NCI-H146 treated with DMSO at 0.1 percent for 48 hours (cell line): Measurements from ENCODE around the gene KLHL21.
A peak's percentile ranks its signal among the peaks of the same experiment; 100 is the strongest.

ENCODE experiments used
- DNase-seq: peaks from one replicate; lab custom pipeline; 2025; ENCODE audit not compliant: unreplicated experiment; lab: John Stamatoyannopoulos, UW

KLHL21 gene

DNA sequence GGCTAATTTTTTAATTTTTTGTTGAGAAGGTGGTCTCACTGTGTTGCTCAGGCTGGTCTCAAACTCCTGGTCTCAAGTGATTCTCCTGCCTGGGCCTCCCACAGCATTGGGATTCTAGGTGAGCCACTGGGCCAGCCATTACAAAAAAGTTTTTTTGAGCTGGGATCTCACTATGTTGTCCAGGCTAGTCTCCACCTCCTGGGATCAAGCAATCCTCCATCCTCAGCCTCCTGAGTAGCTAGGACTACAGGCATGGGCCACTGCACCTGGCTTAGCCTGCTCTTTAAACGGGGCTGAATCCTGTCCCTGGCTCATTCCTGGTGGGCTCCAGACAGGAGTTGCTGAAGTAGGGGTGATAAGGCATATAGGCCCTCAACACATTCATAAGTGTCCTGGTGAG, 45.1 kb downstream of the KLHL21 start:
- DNase-seq = no peak

GRCh38 chr1:6554907-6555778, 47.5 kb downstream of the KLHL21 start, which contains the start of gene TAS1R1:
TAS1R1 (plus strand) TSS chr1:6555307; CDS start chr1:6555374, 67 bp downstream.
- no peak for DNase-seq

DNA sequence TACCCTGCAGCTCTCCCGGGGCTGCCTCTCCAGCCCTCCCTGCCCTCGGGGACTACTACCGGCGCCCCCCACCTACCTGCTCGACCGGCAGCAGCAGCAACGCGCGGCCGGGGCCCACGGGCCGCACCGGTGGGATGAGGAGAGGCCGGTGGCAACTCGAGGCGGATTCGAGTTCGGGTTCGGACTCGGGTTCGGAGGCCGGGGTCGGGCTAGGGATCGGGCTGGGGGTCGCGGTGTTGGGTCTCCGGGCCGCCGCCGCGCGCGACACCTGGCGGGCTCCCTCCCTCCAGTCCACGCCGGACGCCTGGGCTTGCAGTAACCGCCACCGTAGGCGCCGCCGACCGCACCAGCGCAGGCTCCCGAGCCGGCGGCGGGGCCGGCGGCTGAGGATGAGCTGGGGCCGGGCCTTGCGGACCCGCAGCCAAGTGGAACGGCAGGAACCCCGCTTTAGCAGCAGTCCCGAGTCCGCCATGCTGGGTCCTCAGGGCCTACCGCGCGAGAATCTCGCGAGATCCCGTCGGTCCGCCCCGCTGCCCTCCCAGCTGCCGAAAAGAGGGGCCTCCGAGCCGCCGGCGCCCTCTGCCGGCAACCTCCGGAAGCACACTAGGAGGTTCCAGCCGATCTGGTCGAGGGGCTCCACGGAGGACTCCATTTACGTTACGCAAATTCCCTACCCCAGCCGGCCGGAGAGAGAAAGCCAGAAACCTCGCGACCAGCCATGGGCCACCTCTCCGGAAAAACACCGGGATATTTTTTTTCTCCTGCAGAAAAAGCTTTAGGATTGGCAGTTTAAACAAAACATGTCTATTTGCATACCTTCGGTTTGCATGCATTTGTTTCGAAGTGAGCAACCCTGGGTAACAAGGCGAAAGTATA, 48.4 kb downstream of the KLHL21 start, which contains the start of gene NOL9:
Gene NOL9, minus strand, starts transcription at position 483 of the 876 bp plus-strand sequence. Its CDS starts 11 bp downstream, at position 472.
- DNase-seq = peak; percentile 43

DNA sequence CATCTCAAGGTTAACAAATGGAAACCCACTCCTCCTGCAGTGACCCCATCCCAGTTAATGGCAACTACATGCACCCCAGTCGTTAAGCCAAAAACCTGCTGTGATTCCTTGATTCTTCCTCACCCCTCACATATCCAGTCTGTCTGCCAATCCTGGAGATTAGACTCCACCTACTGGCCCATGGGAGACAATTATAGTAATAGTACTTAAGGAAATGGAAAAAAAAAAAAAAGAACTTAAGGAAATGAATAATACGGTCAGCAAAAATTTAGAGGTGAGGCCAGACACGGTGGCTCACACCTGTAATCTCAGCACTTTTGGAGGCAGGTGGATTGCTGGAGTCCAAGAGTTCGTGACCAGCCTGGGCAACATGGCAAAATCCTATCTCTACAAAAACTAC, 55.4 kb downstream of the KLHL21 start:
- DNase-seq = no peak

- DNase-seq = no peak
Observed at GRCh38 chr1:6546326-6546725, 56.3 kb downstream of the KLHL21 start.

GRCh38 chr1:6545276-6546112, 57.2 kb downstream of the KLHL21 start:
- DNase-seq = no peak

- DNase-seq = no peak
Observed at GRCh38 chr1:6544831-6545230, 57.8 kb downstream of the KLHL21 start.
